ENCODE data around the gene RBM23.
"Not testable (repeated sequence)": the region's sequence is repeated elsewhere in the genome, so short reads cannot be mapped to it uniquely, and the experiment has no call there.

Gene RBM23

GRCh38 chr14:22860377-22860776 is 58.6 kb downstream of the RBM23 start:
- DNase-seq, result not testable (repeated sequence)

GRCh38 chr14:22856428-22856827 is 62.5 kb downstream of the RBM23 start:
- DNase-seq, result no peak

- no peak for DNase-seq
These were observed 63.8 kb downstream of the RBM23 start for GRCh38 chr14:22854963-22855724.

GRCh38 chr14:22854296-22854695 is 64.7 kb downstream of the RBM23 start:
- not testable (repeated sequence) for DNase-seq

- peak; percentile 98 for DNase-seq
These were observed 65.8 kb downstream of the RBM23 start for GRCh38 chr14:22852940-22853767.

GRCh38 chr14:22852599-22852939 is 66.4 kb downstream of the RBM23 start:
- DNase-seq, result no peak

- not testable (repeated sequence) for DNase-seq
These were observed 66.8 kb downstream of the RBM23 start for GRCh38 chr14:22852178-22852577.

- DNase-seq, result peak; percentile 93
These were observed 67.8 kb downstream of the RBM23 start for GRCh38 chr14:22850944-22851764.

- peak; percentile 86 for DNase-seq
These were observed 69.6 kb downstream of the RBM23 start for GRCh38 chr14:22849212-22849819.

GRCh38 chr14:22848351-22849164 is 70.4 kb downstream of the RBM23 start:
- DNase-seq, result peak; percentile 94

- DNase-seq, result peak; percentile 58
These were observed 71.1 kb downstream of the RBM23 start for GRCh38 chr14:22847661-22848341.

GRCh38 chr14:22846811-22847307 is 72.1 kb downstream of the RBM23 start:
- no peak for DNase-seq

- no peak for DNase-seq
These were observed 72.9 kb downstream of the RBM23 start for GRCh38 chr14:22845821-22846625.

- no peak for DNase-seq
These were observed 73.9 kb downstream of the RBM23 start for GRCh38 chr14:22845103-22845394.

GRCh38 chr14:22844221-22845102 is 74.5 kb downstream of the RBM23 start:
- no peak for DNase-seq
